PC-3 (cell line): Measurements from ENCODE around the gene FOXC2. TPM values are rescaled to one million over a fixed set of nuclear protein-coding genes. Genes with fewer than 3 reads are reported as not detected.

Experiments
- ATAC-seq: fragments of 200-7000 bp; cut with Tn5 transposase; 2 replicates; pipeline ENCODE4 v1.9.1; 2020; ENCODE audit warnings: mild to moderate bottlenecking, moderate library complexity
- BruUV-seq: library from RNA; stranded (reverse); fragments of 400-500 nt; replicated peaks from 2 replicates; lab custom pipeline; 2021; lab: Mats Ljungman, UMichigan
- CTCF ChIA-PET: fragments of 300-600 bp; sonication (Branson Sonifier 250); formaldehyde crosslinking; loops from one replicate; lab custom pipeline; 2022; ENCODE audit warnings: antibody characterized with exemption; lab: Charles Lee
- POLR2A ChIA-PET: fragments of 300-600 bp; sonication (Branson Sonifier 250); formaldehyde crosslinking; loops from one replicate; lab custom pipeline; 2022; ENCODE audit warnings: antibody characterized with exemption; ENCODE audit not compliant: unreplicated experiment; lab: Charles Lee
- DNase-seq: peaks from one replicate; pipeline ENCODE4 v3.0.0-alpha.2; 2015
- H2AFZ ChIP-seq: fragments of 300-600 bp; sonication (generic); 2 replicates; pipeline ENCODE4 v1.6.0; 2016; ENCODE audit warnings: antibody characterized with exemption, low read length
- H3F3A ChIP-seq: fragments of 300-600 bp; sonication (generic); one replicate; pipeline ENCODE4 v1.6.0; 2017; ENCODE audit warnings: antibody characterized with exemption, low read length, control low read depth, mild to moderate bottlenecking; ENCODE audit not compliant: unreplicated experiment
- H3K27ac ChIP-seq: fragments of 300-600 bp; sonication (generic); 2 replicates; pipeline ENCODE4 v1.5.1; 2016; ENCODE audit warnings: mild to moderate bottlenecking, low read length
- H3K27me3 ChIP-seq: fragments of 300-600 bp; sonication (generic); 2 replicates; pipeline ENCODE4 v1.6.1; 2016; ENCODE audit warnings: low read length, mixed read lengths
- H3K36me3 ChIP-seq: fragments of 300-600 bp; sonication (generic); 2 replicates; pipeline ENCODE4 v1.6.1; 2016; ENCODE audit warnings: low read depth, mixed run types, low read length, mixed read lengths
- H3K4me1 ChIP-seq: fragments of 300-600 bp; sonication (generic); 2 replicates; pipeline ENCODE4 v1.5.1; 2016; ENCODE audit warnings: low read length; ENCODE audit not compliant: insufficient read depth
- H3K4me2 ChIP-seq: fragments of 300-600 bp; sonication (generic); 2 replicates; pipeline ENCODE4 v1.6.0; 2016; ENCODE audit warnings: low read length
- H3K4me3 ChIP-seq: fragments of 300-600 bp; sonication (generic); 2 replicates; pipeline ENCODE4 v1.5.1; 2016; ENCODE audit warnings: mild to moderate bottlenecking, low read length, mixed read lengths
- H3K79me2 ChIP-seq: fragments of 300-600 bp; sonication (generic); 2 replicates; pipeline ENCODE4 v1.6.1; 2017; ENCODE audit warnings: low read length, mixed read lengths
- H3K9ac ChIP-seq: fragments of 300-600 bp; sonication (generic); 2 replicates; pipeline ENCODE4 v1.6.0; 2016; ENCODE audit warnings: mild to moderate bottlenecking, low read length
- H3K9me2 ChIP-seq: fragments of 300-600 bp; sonication (generic); replicated peaks from 2 replicates; pipeline ENCODE4 v1.6.1; 2016; ENCODE audit warnings: mixed run types, low read length, mixed read lengths
- H3K9me3 ChIP-seq: fragments of 300-600 bp; sonication (generic); 2 replicates; pipeline ENCODE4 v1.6.1; 2016; ENCODE audit warnings: low read length, mixed read lengths
- H4K20me1 ChIP-seq: fragments of 300-600 bp; sonication (generic); 2 replicates; pipeline ENCODE4 v1.6.1; 2016; ENCODE audit warnings: low read length, mixed read lengths
- CTCF ChIP-seq: fragments of 300-600 bp; sonication (generic); conservative IDR thresholded peaks from 2 replicates; pipeline ENCODE4 v1.5.1; 2017; ENCODE audit warnings: antibody characterized with exemption, low read depth, mild to moderate bottlenecking, low read length
- EZH2 ChIP-seq: fragments of 300-600 bp; sonication (generic); IDR thresholded peaks from one replicate; pipeline ENCODE4 v1.6.1; 2017; ENCODE audit warnings: antibody characterized with exemption, mild to moderate bottlenecking, low read length; ENCODE audit not compliant: unreplicated experiment
- EZH2phosphoT487 ChIP-seq: fragments of 300-600 bp; sonication (generic); IDR thresholded peaks from 2 replicates; pipeline ENCODE4 v1.6.1; 2018; ENCODE audit warnings: mild to moderate bottlenecking, antibody characterized with exemption, low read length, borderline replicate concordance
- intact Hi-C: fragments of 100-400 bp; cut with micrococcal nuclease; formaldehyde crosslinking; loops from 2 replicates; pipeline ENCODE4 v1.9.0; 2023
- total RNA-seq: library from RNA; depleted of rRNA; stranded (reverse); fragments of >200 nt; gene quantifications from 2 replicates; pipeline ENCODE4 v1.2.3, GENCODE V29; 2014

The FOXC2 gene
- total RNA-seq, 1 experiment from 2014 or later, result not detected

- Histone ChIP-seq H3F3A (no peaks in the 10 kb centered on the region), H4K20me1 (no peaks in the 10 kb centered on the region), H2AFZ (no peak overlapping the region), H3K9ac (no peak overlapping the region), H3K79me2 (no peaks in the 10 kb centered on the region), H3K36me3 (peaks cover 5% of the 10 kb centered on the region; the same call in 1 of the 2 replicates), H3K9me2 (no peaks in the 10 kb centered on the region), H3K27me3 (no peaks in the 10 kb centered on the region), H3K4me1 (no peaks in the 10 kb centered on the region), H3K9me3 (no peaks in the 10 kb centered on the region), H3K27ac (no peak overlapping the region), H3K4me3 (no peak overlapping the region), H3K4me2 (no peak overlapping the region)
- no peak for TF ChIP-seq EZH2
- TF ChIP-seq CTCF, result no peak
- no peak for TF ChIP-seq EZH2phosphoT487
- no TSS peak for BruUV-seq
- ATAC-seq (no peak), DNase-seq (no peak)
- POLR2A ChIA-PET, result no interaction called here
- intact Hi-C loops, result no loop called here
- CTCF ChIA-PET, result no interaction called here
Measured at GRCh38 chr16:86541560-86541959, 25.1 kb upstream of the FOXC2 start.

- Histone ChIP-seq H3K4me3 (no peak overlapping the region), H3K9me3 (no peaks in the 10 kb centered on the region), H3K9me2 (no peaks in the 10 kb centered on the region), H3K27me3 (no peaks in the 10 kb centered on the region), H3K36me3 (peaks cover 5% of the 10 kb centered on the region; the same call in 1 of the 2 replicates), H3K79me2 (no peaks in the 10 kb centered on the region), H3F3A (no peaks in the 10 kb centered on the region), H2AFZ (no peak overlapping the region), H3K27ac (no peak overlapping the region), H3K9ac (no peak overlapping the region), H4K20me1 (no peaks in the 10 kb centered on the region), H3K4me1 (no peaks in the 10 kb centered on the region), H3K4me2 (no peak overlapping the region)
- POLR2A ChIA-PET, result no interaction called here
- no TSS peak for BruUV-seq
- DNase-seq, result no peak
- CTCF ChIA-PET, result no interaction called here
- ATAC-seq, result no peak
- TF ChIP-seq EZH2phosphoT487 (no peak), CTCF (no peak), EZH2 (no peak)
- intact Hi-C loops, result no loop called here
Measured at GRCh38 chr16:86542756-86543750, 23.6 kb upstream of the FOXC2 start.

GRCh38 chr16:86545481-86545880 lies 21.1 kb upstream of the FOXC2 start:
- POLR2A ChIA-PET, result no interaction called here
- Histone ChIP-seq H3K4me3 (no peak overlapping the region), H3K9ac (no peak overlapping the region), H3F3A (no peaks in the 10 kb centered on the region), H3K9me3 (no peaks in the 10 kb centered on the region), H4K20me1 (no peaks in the 10 kb centered on the region), H3K27ac (no peak overlapping the region), H3K9me2 (no peaks in the 10 kb centered on the region), H3K4me1 (no peaks in the 10 kb centered on the region), H3K4me2 (no peak overlapping the region), H3K36me3 (peaks cover 5% of the 10 kb centered on the region; the same call in 1 of the 2 replicates), H3K27me3 (no peaks in the 10 kb centered on the region), H2AFZ (no peak overlapping the region), H3K79me2 (no peaks in the 10 kb centered on the region)
- DNase-seq, result no peak
- TF ChIP-seq CTCF (no peak), EZH2 (no peak), EZH2phosphoT487 (no peak)
- no peak for ATAC-seq
- no TSS peak for BruUV-seq
- intact Hi-C loops, result no loop called here
- CTCF ChIA-PET, result no interaction called here
